RWPE1 (cell line): ENCODE measurements around the gene RAB3IP.
"Not testable (repeated sequence)": the region's sequence is repeated elsewhere in the genome, so short reads cannot be mapped to it uniquely, and the experiment has no call there.

Source experiments
- CTCF ChIA-PET: fragments of 350-600 bp; sonication (Branson Sonifier 250); formaldehyde crosslinking; extraction: SDS; loops from one replicate; lab custom pipeline; 2021; lab: Yijun Ruan, JAX
- POLR2A ChIA-PET: fragments of 400-600 bp; formaldehyde crosslinking; extraction: SDS; loops from one replicate; lab custom pipeline; 2020; ENCODE audit warnings: antibody characterized with exemption; ENCODE audit not compliant: low non-redundant PET; lab: Yijun Ruan, JAX
- DNase-seq: peaks from one replicate; pipeline ENCODE4 v3.0.0; 2012; ENCODE audit warnings: low spot score
- H3K27ac ChIP-seq: fragments of 450-650 bp; 2 replicates; pipeline ENCODE4 v1.5.1; 2017
- CTCF ChIP-seq: fragments of 450-650 bp; conservative IDR thresholded peaks from 2 replicates; pipeline ENCODE4 v1.5.1; 2017; ENCODE audit warnings: low read depth, mild to moderate bottlenecking

Gene RAB3IP

DNA sequence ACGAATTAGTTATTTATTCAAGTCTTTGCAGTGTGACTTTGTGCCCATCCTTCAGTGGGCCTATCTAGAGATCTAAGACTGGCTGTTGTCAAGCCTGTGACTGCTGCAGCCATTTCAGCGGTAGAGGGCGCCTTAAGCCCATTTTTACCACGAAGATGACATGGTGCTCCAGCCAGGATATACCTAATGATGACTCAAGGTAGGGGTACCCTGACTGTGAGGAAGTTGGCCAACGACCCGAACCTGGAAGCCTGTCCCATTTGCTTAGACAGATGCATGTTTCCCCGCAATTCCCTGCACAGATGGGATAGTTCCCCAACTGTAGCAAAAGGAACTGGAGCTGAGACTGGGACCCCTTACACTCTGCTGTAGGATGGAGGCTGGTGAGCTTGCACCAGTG is 41.3 kb downstream of the RAB3IP start:
- DNase-seq = peak; percentile 11
- H3K27ac ChIP-seq = no peak overlapping the region
- TF ChIP-seq CTCF = no peak
- ChIA-PET POLR2A (no interaction called here), CTCF (no interaction called here)

DNA sequence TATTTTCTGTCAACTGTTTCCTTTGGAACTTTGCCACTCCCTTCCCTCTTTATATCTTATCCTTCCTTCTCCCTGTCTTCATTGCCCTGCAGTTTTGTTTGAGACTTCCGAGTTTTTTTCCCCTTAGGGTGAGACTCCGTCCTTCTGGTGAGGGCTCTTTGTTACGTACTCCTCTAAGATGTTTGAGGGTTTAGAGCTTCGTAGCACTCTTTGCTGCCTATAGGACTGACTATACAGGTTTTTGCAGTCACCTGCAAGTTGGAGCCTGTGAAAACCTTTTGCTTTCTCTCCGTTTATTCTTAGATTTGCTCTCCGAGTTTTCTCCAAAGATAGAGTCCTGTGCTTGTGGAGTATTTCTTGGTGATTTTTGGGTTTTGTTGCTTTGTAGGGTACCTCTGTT is 44.7 kb downstream of the RAB3IP start:
- no peak for DNase-seq
- no peak overlapping the region for H3K27ac ChIP-seq
- ChIA-PET CTCF (interaction anchor here (0.7 kb wide), 1 partner anchor 93 kb away, joined by 3 read pairs; no protein-coding TSS in a partner anchor), POLR2A (no interaction called here)
- no peak for TF ChIP-seq CTCF

DNA sequence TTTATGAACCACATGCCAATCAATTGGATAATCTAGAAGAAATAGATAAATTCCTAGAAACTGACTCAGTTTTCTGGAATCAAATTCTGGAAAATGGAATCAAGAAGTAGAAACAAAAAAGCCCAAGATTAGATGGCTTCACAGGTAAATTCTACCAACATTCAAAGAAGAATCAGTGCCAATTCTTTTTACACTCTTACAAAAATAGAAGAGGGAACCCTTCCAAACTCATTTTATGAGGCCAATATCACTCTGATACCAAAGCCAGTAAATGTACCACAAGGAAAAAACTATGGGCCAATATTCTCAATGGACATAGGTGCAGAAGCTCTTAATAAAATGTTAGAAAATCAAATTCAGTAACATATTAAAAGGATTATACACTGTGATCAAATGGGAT is 50.7 kb downstream of the RAB3IP start:
- ChIA-PET POLR2A (no interaction called here), CTCF (no interaction called here)
- TF ChIP-seq CTCF = no peak
- H3K27ac ChIP-seq = no peak overlapping the region
- no peak for DNase-seq

- ChIA-PET CTCF (no interaction called here), POLR2A (no interaction called here)
- DNase-seq = no peak
- no peak overlapping the region for H3K27ac ChIP-seq
- TF ChIP-seq CTCF = no peak
These were observed 53.9 kb downstream of the RAB3IP start for GRCh38 chr12:69792533-69792932.

- POLR2A ChIA-PET, H3K27ac ChIP-seq, CTCF ChIA-PET, DNase-seq: not testable (repeated sequence)
These were observed 68.6 kb downstream of the RAB3IP start for GRCh38 chr12:69807101-69807897.

DNA sequence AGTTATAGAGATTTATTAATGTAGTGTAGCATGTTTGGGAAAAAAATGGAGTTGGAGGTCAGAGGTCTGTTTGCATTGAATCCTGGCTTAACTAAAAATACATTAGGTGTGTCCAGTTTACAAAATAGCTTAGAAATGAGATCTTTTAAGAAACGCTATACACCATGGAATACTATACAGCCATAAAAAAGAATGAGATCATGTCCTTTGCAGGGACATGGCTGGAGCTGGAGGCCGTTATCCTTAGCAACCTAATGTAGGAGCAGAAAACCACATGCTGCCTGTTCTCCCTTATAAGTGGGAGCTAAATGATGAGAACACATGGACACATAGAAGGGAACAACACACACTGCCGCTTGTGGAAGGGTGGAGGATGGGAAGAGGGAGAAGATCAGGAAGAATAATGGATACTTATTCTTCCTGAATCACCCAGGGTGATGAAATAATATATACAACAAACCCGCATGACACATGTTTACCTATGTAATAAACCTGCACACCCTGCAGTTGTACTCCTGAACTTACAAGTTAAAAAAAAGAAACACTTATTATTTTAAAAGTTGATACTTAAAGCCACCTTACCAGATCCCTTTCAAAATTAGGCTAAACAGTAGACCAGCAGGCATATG is 72.3 kb downstream of the RAB3IP start:
- CTCF ChIA-PET = interaction anchor here (0.6 to 0.7 kb wide), 2 partner anchors 10 to 472 kb away, joined by 3 to 4 read pairs; no protein-coding TSS in a partner anchor
- no peak for TF ChIP-seq CTCF
- H3K27ac ChIP-seq = no peak overlapping the region
- POLR2A ChIA-PET = no interaction called here
- no peak for DNase-seq

DNA sequence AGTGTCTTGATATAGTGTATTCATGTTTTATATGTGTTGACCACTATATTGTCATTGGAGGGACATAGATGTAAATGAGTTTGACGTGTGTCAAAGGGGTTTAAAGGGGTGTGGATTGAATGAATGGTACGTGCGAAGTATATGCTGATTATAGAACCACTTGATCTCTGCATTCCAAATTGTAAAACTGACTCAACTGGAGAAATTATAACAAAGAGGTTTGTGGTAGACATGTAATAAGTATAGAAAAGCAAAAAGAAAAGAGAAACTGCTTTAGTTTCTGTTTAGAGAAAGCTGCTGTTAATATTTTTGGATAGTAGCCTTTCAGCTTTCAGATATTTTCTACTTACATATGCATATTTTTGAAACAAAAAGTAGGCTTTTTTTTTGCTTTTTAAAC is 77.4 kb downstream of the RAB3IP start:
- no peak for TF ChIP-seq CTCF
- no peak overlapping the region for H3K27ac ChIP-seq
- DNase-seq = no peak
- ChIA-PET POLR2A (no interaction called here), CTCF (no interaction called here)
